H1 (cell line): ENCODE results near the gene ZSCAN20. TPM values are rescaled to one million over a fixed set of nuclear protein-coding genes. Genes with fewer than 3 reads are reported as not detected.
A peak's percentile ranks its signal among the peaks of the same experiment; 100 is the strongest.

Source experiments
- CBX5 ChIP-seq: fragments of 300-800, 300-1000 bp; sonication (generic); IDR thresholded peaks from 2 replicates; pipeline ENCODE4 v1.7.1; 2016; ENCODE audit warnings: antibody characterized with exemption, low read length, low read depth
- CTCF ChIP-seq, 3 experiments: IDR thresholded peaks; 1 replicate in 2 of 3; 2 replicates in 1 of 3; pipeline versions ENCODE4 v1.5.1 to v1.6.1; 2011; ENCODE audit warnings: low read length in 3 of 3, mild to moderate bottlenecking in 3 of 3, inconsistent platforms in 2 of 3, low read depth in 1 of 3, moderate library complexity in 1 of 3; ENCODE audit not compliant: insufficient read depth in 1 of 3; ENCODE audit errors: control extremely low read depth in 1 of 3
- E2F6 ChIP-seq: IDR thresholded peaks from 2 replicates; pipeline ENCODE4 v1.6.1; 2012; ENCODE audit warnings: inconsistent platforms
- POU5F1 ChIP-seq: IDR thresholded peaks from 2 replicates; pipeline ENCODE4 v1.6.1; 2011; ENCODE audit warnings: low read depth, mild to moderate bottlenecking, low read length, moderate library complexity
- YY1 ChIP-seq: IDR thresholded peaks from 2 replicates; pipeline ENCODE4 v1.6.1; 2011; ENCODE audit warnings: low read depth, mild to moderate bottlenecking, low read length
- polyA plus RNA-seq, 7 experiments: library from polyadenylated mRNA; depleted of rRNA in 3 of 7; stranded (reverse) in 5 of 7; unstranded in 2 of 7; fragments of >200 nt in 5 of 7; fragments of 200-250 nt in 2 of 7; gene quantifications; 1 replicate in 5 of 7; 2 replicates in 1 of 7; 4 replicates in 1 of 7; pipeline versions ENCODE4 v1.2.1 to v1.2.3, GENCODE V29; 2011 to 2013; ENCODE audit warnings: missing spikeins in 2 of 7, mixed read lengths in 2 of 7
- total RNA-seq: library from RNA; stranded (reverse); fragmentation: NEBNext Ultra II Directional; extraction: Animal tissue kit (Norgen Biotek cat#: 25700); gene quantifications from 2 replicates; pipeline ENCODE4 v1.2.1, GENCODE V29; 2021

ZSCAN20 gene
- total and polyA plus RNA-seq, 2 of the 8 experiments (the other 6 are each of a cell fraction or from before 2014, with no cell fraction given) = 0.70 to 3.4 TPM

- TF ChIP-seq YY1 = 0 out of 2 replicates have a peak, but pooled peaks have one; percentile 36
- TF ChIP-seq E2F6 = no peak
- TF ChIP-seq CTCF (IDR thresholded peaks at IDR 0.05; ENCODE audit: control extremely low read depth in 1 of 3, insufficient read depth in 1 of 3, low read depth in 1 of 3, low read length in 3 of 3) = peak; percentile 77 to 89 (median 80)
- TF ChIP-seq CBX5 = no peak
- no peak for TF ChIP-seq POU5F1
Measured at GRCh38 chr1:33470495-33471012, 1.9 kb upstream of the ZSCAN20 start (continued).
